CD4-positive, alpha-beta T cell (primary cell): Measurements from ENCODE around the gene CHST15. TPM values are rescaled to one million over a fixed set of nuclear protein-coding genes. Genes with fewer than 3 reads are reported as not detected.

Experiments
- ATAC-seq: fragments of 200-7000 bp; cut with Tn5 transposase; one replicate; pipeline ENCODE4 v1.10.0; 2022; ENCODE audit warnings: mild to moderate bottlenecking; ENCODE audit not compliant: poor library complexity
- CTCF ChIA-PET: fragments of 350-600 bp; sonication (Branson Sonifier 250); formaldehyde crosslinking; loops from one replicate; lab custom pipeline; 2021; ENCODE audit warnings: antibody characterized with exemption, inconsistent platforms; lab: Charles Lee
- POLR2A ChIA-PET: fragments of 350-600 bp; sonication (Branson Sonifier 250); formaldehyde crosslinking; loops from one replicate; lab custom pipeline; 2021; ENCODE audit warnings: antibody characterized with exemption, inconsistent platforms; lab: Charles Lee
- DNase-seq, 14 experiments: peaks; one replicate each; pipeline ENCODE4 v3.0.0-alpha.2; 2013 to 2020; ENCODE audit warnings: mixed read lengths in 2 of 14
- H3K27ac ChIP-seq, 2 donors: one replicate each; pipeline versions ENCODE4 v1.5.1 to v1.7.0; 2013; ENCODE audit warnings: low read length in 2 of 2, low read depth in 1 of 2, mild to moderate bottlenecking in 1 of 2
- H3K27me3 ChIP-seq, 2 experiments: 1 replicate in 1 of 2; 2 replicates in 1 of 2; pipeline versions ENCODE4 v1.6.1 to v1.7.0; 2013; ENCODE audit warnings: low read length in 2 of 2, control low read depth in 1 of 2, mild to moderate bottlenecking in 1 of 2, moderate library complexity in 1 of 2; ENCODE audit not compliant: insufficient read depth in 2 of 2, control insufficient read depth in 1 of 2
- H3K36me3 ChIP-seq: one replicate; pipeline ENCODE4 v1.6.1; 2013; ENCODE audit warnings: low read length, control low read depth; ENCODE audit not compliant: insufficient read depth
- H3K4me1 ChIP-seq: one replicate; pipeline ENCODE4 v1.6.1; 2013; ENCODE audit warnings: low read length, control low read depth; ENCODE audit not compliant: insufficient read depth
- H3K4me3 ChIP-seq: one replicate; pipeline ENCODE4 v1.5.1; 2013; ENCODE audit warnings: mild to moderate bottlenecking, low read length, moderate library complexity
- H3K9me3 ChIP-seq, 2 experiments: 1 replicate in 1 of 2; 2 replicates in 1 of 2; pipeline versions ENCODE4 v1.6.1 to v1.7.0; 2013; ENCODE audit warnings: low read length in 2 of 2, mild to moderate bottlenecking in 2 of 2, control low read depth in 1 of 2, moderate library complexity in 1 of 2; ENCODE audit not compliant: control insufficient read depth in 1 of 2, insufficient read depth in 1 of 2
- H3K27ac Mint-ChIP-seq: one replicate; pipeline ENCODE4 v1.8.0; 2020; ENCODE audit warnings: mixed read lengths
- H3K27me3 Mint-ChIP-seq: one replicate; pipeline ENCODE4 v1.8.0; 2021; ENCODE audit warnings: mixed read lengths
- H3K36me3 Mint-ChIP-seq: one replicate; pipeline ENCODE4 v1.8.0; 2021; ENCODE audit warnings: low read depth, mixed read lengths
- H3K4me1 Mint-ChIP-seq: one replicate; pipeline ENCODE4 v1.8.0; 2021; ENCODE audit warnings: low read depth, mixed read lengths
- H3K4me3 Mint-ChIP-seq: one replicate; pipeline ENCODE4 v1.8.0; 2020; ENCODE audit warnings: mild to moderate bottlenecking, mixed read lengths
- H3K9me3 Mint-ChIP-seq: one replicate; pipeline ENCODE4 v1.8.0; 2020; ENCODE audit warnings: mixed read lengths
- intact Hi-C, 2 experiments: fragments of 100-400 bp; cut with DNase I in 1 of 2; cut with micrococcal nuclease in 1 of 2; formaldehyde crosslinking; loops; one replicate each; pipeline versions ENCODE4 v1.15.1 to v1.9.0; 2023 to 2025; cut with DNase I, micrococcal nuclease
- total RNA-seq, 174 experiments: library from RNA in 2 of 174; stranded (reverse) in 2 of 174; gene quantifications; one replicate each; pipeline ENCODE4 v1.2.3 and lab custom pipeline; 2021 to 2026
- TF ChIP-seq, protein P1 (sequence below): fragments of 200-600 bp; IDR thresholded peaks from one replicate; pipeline ENCODE4 v1.8.0; 2022; ENCODE audit warnings: antibody characterized with exemption, mild to moderate bottlenecking

CHST15 gene
- total RNA-seq, 2 experiments from 2014 or later: 0.42 to 0.52 TPM

DNA sequence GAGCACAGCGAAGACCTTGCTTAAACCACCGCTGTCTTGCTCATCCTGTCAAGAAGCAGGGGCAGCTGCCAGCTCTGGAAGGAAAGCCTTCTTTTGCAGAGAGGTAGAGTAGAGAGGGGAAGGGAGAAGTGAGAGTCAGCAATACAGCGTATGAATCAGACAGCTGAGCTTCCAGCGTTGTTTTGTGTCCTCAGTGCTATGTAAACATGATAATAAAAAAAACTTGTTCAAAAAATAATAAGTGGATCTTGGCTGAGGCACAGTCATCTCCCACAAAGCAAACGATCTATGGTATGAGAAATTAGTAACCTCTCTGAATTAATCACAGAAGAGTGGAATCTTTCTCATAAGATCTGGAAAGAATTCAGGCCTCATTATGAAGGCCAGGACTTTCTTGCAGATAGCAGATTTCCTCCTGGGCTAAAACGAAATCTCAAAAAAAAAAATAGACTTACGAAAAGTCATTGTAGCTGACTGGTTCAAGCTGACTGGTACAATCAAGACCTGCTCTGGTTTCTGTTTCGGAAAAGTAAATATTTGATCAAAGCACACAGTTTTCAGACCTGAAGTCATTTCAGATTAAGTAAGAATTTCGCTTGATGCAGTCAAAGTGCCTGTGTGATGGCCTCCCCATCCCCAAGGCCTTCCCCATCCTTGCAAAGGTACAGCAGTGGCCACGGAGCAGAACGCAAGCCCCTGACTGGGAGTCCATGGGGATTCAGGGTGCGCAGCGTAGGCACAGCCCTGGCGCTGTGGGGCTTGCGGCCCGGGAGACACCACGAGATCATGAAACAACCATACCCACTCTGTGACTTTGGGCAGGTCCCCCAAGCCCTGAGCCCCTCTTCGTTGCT lies 29.4 kb downstream of the CHST15 start:
- peak overlapping the region; percentile 86 for H3K27ac Mint-ChIP-seq
- peaks cover 4% of the 10 kb centered on the region for H3K4me1 ChIP-seq
- ChIA-PET POLR2A (no interaction called here), CTCF (interaction anchor here (1.0 kb wide), 1 partner anchor 70 kb away, joined by 3 read pairs; no protein-coding TSS in a partner anchor)
- H3K4me3 ChIP-seq: peak overlapping the region; percentile 44
- H3K36me3 ChIP-seq: no peaks in the 10 kb centered on the region
- H3K27ac ChIP-seq: peak overlapping the region in 1 of 2 donors; percentile 13
- TF ChIP-seq, protein P1, sequence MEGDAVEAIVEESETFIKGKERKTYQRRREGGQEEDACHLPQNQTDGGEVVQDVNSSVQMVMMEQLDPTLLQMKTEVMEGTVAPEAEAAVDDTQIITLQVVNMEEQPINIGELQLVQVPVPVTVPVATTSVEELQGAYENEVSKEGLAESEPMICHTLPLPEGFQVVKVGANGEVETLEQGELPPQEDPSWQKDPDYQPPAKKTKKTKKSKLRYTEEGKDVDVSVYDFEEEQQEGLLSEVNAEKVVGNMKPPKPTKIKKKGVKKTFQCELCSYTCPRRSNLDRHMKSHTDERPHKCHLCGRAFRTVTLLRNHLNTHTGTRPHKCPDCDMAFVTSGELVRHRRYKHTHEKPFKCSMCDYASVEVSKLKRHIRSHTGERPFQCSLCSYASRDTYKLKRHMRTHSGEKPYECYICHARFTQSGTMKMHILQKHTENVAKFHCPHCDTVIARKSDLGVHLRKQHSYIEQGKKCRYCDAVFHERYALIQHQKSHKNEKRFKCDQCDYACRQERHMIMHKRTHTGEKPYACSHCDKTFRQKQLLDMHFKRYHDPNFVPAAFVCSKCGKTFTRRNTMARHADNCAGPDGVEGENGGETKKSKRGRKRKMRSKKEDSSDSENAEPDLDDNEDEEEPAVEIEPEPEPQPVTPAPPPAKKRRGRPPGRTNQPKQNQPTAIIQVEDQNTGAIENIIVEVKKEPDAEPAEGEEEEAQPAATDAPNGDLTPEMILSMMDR: no peak
- peaks cover 32% of the 10 kb centered on the region for H3K4me1 Mint-ChIP-seq
- DNase-seq: peak in 3 of 14 experiments; percentile 44 to 57 (median 46)
- no peaks in the 10 kb centered on the region for H3K36me3 Mint-ChIP-seq
- H3K9me3 ChIP-seq: peaks cover 0 to 8% of the 10 kb centered on the region in 2 experiments
- no peaks in the 10 kb centered on the region for H3K27me3 ChIP-seq
- H3K4me3 Mint-ChIP-seq: no peak overlapping the region
- H3K27me3 Mint-ChIP-seq: no peaks in the 10 kb centered on the region
- peak; percentile 51 for ATAC-seq
- no peaks in the 10 kb centered on the region for H3K9me3 Mint-ChIP-seq
- intact Hi-C loops: loop anchor here in 1 of 2 experiments (2.0 kb wide), 1 partner anchor 67 kb away; no protein-coding TSS in a partner anchor

DNA sequence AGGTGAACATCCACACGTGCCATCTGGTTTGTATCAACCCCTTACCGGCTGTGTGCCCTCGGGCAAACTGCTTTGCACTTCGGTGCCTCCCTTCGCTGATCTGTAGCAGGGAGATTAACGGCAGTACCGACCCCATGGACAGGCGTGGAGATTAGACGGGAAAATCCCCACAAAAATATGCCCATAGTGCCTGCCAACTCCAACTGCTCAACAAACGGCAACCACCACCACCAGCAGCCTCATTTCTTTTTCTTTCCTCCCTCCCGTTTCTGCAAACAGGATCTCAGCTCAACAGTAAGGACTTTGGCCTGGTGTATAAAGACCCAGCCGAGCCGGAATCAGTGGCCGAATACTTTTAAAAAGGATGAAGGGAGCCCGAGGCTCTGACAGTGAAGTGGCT lies 31.0 kb downstream of the CHST15 start:
- peaks cover 32% of the 10 kb centered on the region for H3K4me1 Mint-ChIP-seq
- TF ChIP-seq, protein P1: no peak
- ATAC-seq (no peak), DNase-seq (no peak)
- H3K9me3 Mint-ChIP-seq: no peaks in the 10 kb centered on the region
- Histone ChIP-seq H3K4me3 (no peak overlapping the region), H3K27ac (no peak overlapping the region), H3K27me3 (no peaks in the 10 kb centered on the region), H3K9me3 (peaks cover 0 to 8% of the 10 kb centered on the region in 2 experiments), H3K4me1 (peaks cover 4% of the 10 kb centered on the region), H3K36me3 (no peaks in the 10 kb centered on the region)
- CTCF ChIA-PET: no interaction called here
- H3K27ac Mint-ChIP-seq: no peak overlapping the region
- POLR2A ChIA-PET: no interaction called here
- H3K4me3 Mint-ChIP-seq: no peak overlapping the region
- no peaks in the 10 kb centered on the region for H3K27me3 Mint-ChIP-seq
- intact Hi-C loops: no loop called here
- no peaks in the 10 kb centered on the region for H3K36me3 Mint-ChIP-seq

DNA sequence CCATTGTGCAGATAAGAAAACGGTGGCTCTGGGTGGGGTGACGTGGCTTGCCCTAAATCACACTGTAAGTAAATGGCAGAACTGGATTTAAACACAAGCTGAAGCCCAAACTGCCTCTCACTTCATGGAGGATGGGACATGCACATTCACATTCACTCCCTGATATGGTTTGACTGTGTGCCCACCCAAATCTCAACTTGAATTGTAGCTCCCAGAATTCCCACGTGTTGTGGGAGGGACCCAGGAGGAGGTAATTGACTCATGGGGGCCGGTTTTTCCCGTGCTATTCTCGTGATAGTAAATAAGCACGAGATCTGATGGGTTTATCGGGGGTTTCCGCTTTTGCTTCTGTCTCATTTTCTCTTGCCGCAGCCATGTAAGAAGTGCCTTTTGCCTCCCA lies 32.4 kb downstream of the CHST15 start:
- ChIA-PET POLR2A (no interaction called here), CTCF (no interaction called here)
- Mint-ChIP-seq H3K9me3 (no peaks in the 10 kb centered on the region), H3K4me3 (no peak overlapping the region), H3K27me3 (no peaks in the 10 kb centered on the region), H3K27ac (no peak overlapping the region), H3K4me1 (peaks cover 22% of the 10 kb centered on the region), H3K36me3 (no peaks in the 10 kb centered on the region)
- TF ChIP-seq, protein P1: no peak
- H3K27me3 ChIP-seq: no peaks in the 10 kb centered on the region
- H3K9me3 ChIP-seq: peaks cover 0 to 8% of the 10 kb centered on the region in 2 experiments
- DNase-seq (no peak), ATAC-seq (no peak)
- intact Hi-C loops: no loop called here
- no peak overlapping the region for H3K27ac ChIP-seq
- H3K36me3 ChIP-seq: no peaks in the 10 kb centered on the region
- H3K4me1 ChIP-seq: peaks cover 4% of the 10 kb centered on the region
- H3K4me3 ChIP-seq: no peak overlapping the region
